H9 (cell line): ENCODE measurements around the gene ELOVL2. TPM values are rescaled to one million over a fixed set of nuclear protein-coding genes. Genes with fewer than 3 reads are reported as not detected.

Source experiments
- DNase-seq: peaks from one replicate; pipeline ENCODE4 v3.0.0-alpha.2; 2017
- H2AFZ ChIP-seq: one replicate; pipeline ENCODE4 v1.6.1; 2013; ENCODE audit warnings: mild to moderate bottlenecking, low read length, control low read depth, moderate library complexity
- H2AK5ac ChIP-seq: 2 replicates; pipeline ENCODE4 v1.6.1; 2013; ENCODE audit warnings: low read length, control low read depth, mixed read lengths; ENCODE audit not compliant: insufficient read length
- H2BK120ac ChIP-seq: one replicate; pipeline ENCODE4 v1.6.1; 2013; ENCODE audit warnings: low read depth, mild to moderate bottlenecking, low read length, control low read depth, inconsistent platforms; ENCODE audit not compliant: poor library complexity, severe bottlenecking
- H2BK12ac ChIP-seq: 2 replicates; pipeline ENCODE4 v1.6.1; 2013; ENCODE audit warnings: low read length, control low read depth, mixed read lengths, low read depth; ENCODE audit not compliant: insufficient read length
- H2BK15ac ChIP-seq: 2 replicates; pipeline ENCODE4 v1.6.1; 2013; ENCODE audit warnings: low read depth, low read length, control low read depth
- H2BK20ac ChIP-seq: one replicate; pipeline ENCODE4 v1.6.1; 2013; ENCODE audit warnings: low read depth, mild to moderate bottlenecking, low read length, control low read depth, inconsistent platforms; ENCODE audit not compliant: poor library complexity, severe bottlenecking
- H2BK5ac ChIP-seq: 2 replicates; pipeline ENCODE4 v1.6.1; 2013; ENCODE audit warnings: low read length, control low read depth, mixed read lengths; ENCODE audit not compliant: insufficient read length
- H3K14ac ChIP-seq: 2 replicates; pipeline ENCODE4 v1.6.1; 2013; ENCODE audit warnings: low read length, control low read depth; ENCODE audit not compliant: insufficient read depth
- H3K18ac ChIP-seq: 2 replicates; pipeline ENCODE4 v1.6.1; 2013; ENCODE audit warnings: low read depth, mild to moderate bottlenecking, mixed read lengths, low read length, control low read depth; ENCODE audit not compliant: insufficient read length
- H3K23ac ChIP-seq: 2 replicates; pipeline ENCODE4 v1.6.1; 2013; ENCODE audit warnings: low read length, control low read depth, mixed read lengths, low read depth; ENCODE audit not compliant: insufficient read length
- H3K23me2 ChIP-seq: 2 replicates; pipeline ENCODE4 v1.6.1; 2013; ENCODE audit warnings: low read depth, mild to moderate bottlenecking, mixed read lengths, low read length, control low read depth; ENCODE audit not compliant: insufficient read length, poor library complexity, severe bottlenecking
- H3K27ac ChIP-seq: 2 replicates; pipeline ENCODE4 v1.5.1; 2013; ENCODE audit warnings: low read length, control low read depth, mixed read lengths, low read depth; ENCODE audit not compliant: insufficient read length
- H3K27me3 ChIP-seq: 2 replicates; pipeline ENCODE4 v1.6.1; 2013; ENCODE audit warnings: low read length, control low read depth, inconsistent platforms; ENCODE audit not compliant: insufficient read depth
- H3K4ac ChIP-seq: 2 replicates; pipeline ENCODE4 v1.6.1; 2013; ENCODE audit warnings: low read depth, mild to moderate bottlenecking, control low read depth, inconsistent platforms, low read length, moderate library complexity
- H3K4me1 ChIP-seq: 2 replicates; pipeline ENCODE4 v1.6.1; 2013; ENCODE audit warnings: low read length, control low read depth, inconsistent platforms; ENCODE audit not compliant: insufficient read depth
- H3K4me2 ChIP-seq: 2 replicates; pipeline ENCODE4 v1.6.1; 2013; ENCODE audit warnings: low read length, control low read depth, mixed read lengths; ENCODE audit not compliant: insufficient read length, insufficient read depth
- H3K56ac ChIP-seq: 2 replicates; pipeline ENCODE4 v1.6.1; 2013; ENCODE audit warnings: low read depth, mild to moderate bottlenecking, mixed read lengths, low read length, control low read depth; ENCODE audit not compliant: insufficient read length
- H3K79me1 ChIP-seq: 2 replicates; pipeline ENCODE4 v1.6.1; 2013; ENCODE audit warnings: low read depth, mild to moderate bottlenecking, moderate library complexity, low read length, control low read depth, inconsistent platforms; ENCODE audit not compliant: insufficient read depth, poor library complexity, severe bottlenecking
- H3K79me2 ChIP-seq: 2 replicates; pipeline ENCODE4 v1.6.1; 2013; ENCODE audit warnings: low read length, control low read depth, inconsistent platforms; ENCODE audit not compliant: insufficient read depth
- H3K9ac ChIP-seq: 2 replicates; pipeline ENCODE4 v1.6.1; 2013; ENCODE audit warnings: low read length, control low read depth, mixed read lengths; ENCODE audit not compliant: insufficient read length; ENCODE audit errors: extremely low read depth
- H3K9me3 ChIP-seq: one replicate; pipeline ENCODE4 v1.6.1; 2013; ENCODE audit warnings: low read depth, low read length, inconsistent platforms; ENCODE audit not compliant: control insufficient read depth
- H3T11ph ChIP-seq: one replicate; pipeline ENCODE4 v1.6.1; 2013; ENCODE audit warnings: mild to moderate bottlenecking, low read length, control low read depth, inconsistent platforms
- H4K20me1 ChIP-seq: one replicate; pipeline ENCODE4 v1.6.1; 2013; ENCODE audit not compliant: control insufficient read depth, insufficient read length, insufficient read depth
- H4K5ac ChIP-seq: 2 replicates; pipeline ENCODE4 v1.6.1; 2013; ENCODE audit warnings: low read depth, mild to moderate bottlenecking, mixed read lengths, low read length, control low read depth; ENCODE audit not compliant: insufficient read length
- H4K8ac ChIP-seq: replicated peaks from 2 replicates; pipeline ENCODE4 v1.6.1; 2013; ENCODE audit warnings: low read length, control low read depth, mixed read lengths, low read depth; ENCODE audit not compliant: insufficient read length
- H4K91ac ChIP-seq: 2 replicates; pipeline ENCODE4 v1.6.1; 2013; ENCODE audit warnings: low read depth, mild to moderate bottlenecking, moderate library complexity, mixed read lengths, low read length, control low read depth; ENCODE audit not compliant: insufficient read length
- H3K27ac Mint-ChIP-seq, 3 experiments: 2 replicates in 2 of 3; 3 replicates in 1 of 3; pipeline ENCODE4 v1.8.0; 2020 to 2021; ENCODE audit warnings: mixed read lengths in 3 of 3, mild to moderate bottlenecking in 1 of 3, moderate library complexity in 1 of 3
- H3K27me3 Mint-ChIP-seq: 2 replicates; pipeline ENCODE4 v1.8.0; 2021; ENCODE audit warnings: low read depth, mild to moderate bottlenecking, moderate library complexity, mixed read lengths
- H3K36me3 Mint-ChIP-seq, 3 experiments: 2 replicates in 2 of 3; 3 replicates in 1 of 3; pipeline ENCODE4 v1.8.0; 2020 to 2021; ENCODE audit warnings: low read depth in 3 of 3, mixed read lengths in 3 of 3; ENCODE audit not compliant: insufficient read depth in 1 of 3
- H3K4me1 Mint-ChIP-seq, 2 experiments: 2 replicates each; pipeline ENCODE4 v1.8.0; 2020; ENCODE audit warnings: mixed read lengths in 2 of 2
- H3K4me3 Mint-ChIP-seq, 2 experiments: 2 replicates in 1 of 2; 3 replicates in 1 of 2; pipeline ENCODE4 v1.8.0; 2020 to 2021; ENCODE audit warnings: mild to moderate bottlenecking in 2 of 2, mixed read lengths in 2 of 2, moderate library complexity in 1 of 2
- H3K9me3 Mint-ChIP-seq, 2 experiments: 2 replicates in 1 of 2; 3 replicates in 1 of 2; pipeline ENCODE4 v1.8.0; 2020; ENCODE audit warnings: mild to moderate bottlenecking in 2 of 2, mixed read lengths in 2 of 2, moderate library complexity in 1 of 2
- WGBS: extraction: QIAGEN DNeasy Blood & Tissue Kit; methylation state at CpG from one replicate; pipeline ENCODE4 v1.1.7; 2013; ENCODE audit warnings: missing lambda C conversion rate, low lambda C conversion rate, mixed read lengths; ENCODE audit not compliant: insufficient read length; ENCODE audit errors: extremely low coverage; 5-methylcytosine and 5-hydroxymethylcytosine counted together
- total RNA-seq: library from RNA; stranded (reverse); gene quantifications from 2 replicates; pipeline ENCODE4 v1.2.1, GENCODE V29; 2021
- TF ChIP-seq, protein P1 (sequence below): fragments of 200-600 bp; sonication (generic); conservative IDR thresholded peaks from 3 replicates; pipeline ENCODE4 v1.8.0; 2021; ENCODE audit warnings: antibody characterized with exemption, mild to moderate bottlenecking

Gene ELOVL2
- total RNA-seq, 1 experiment from 2014 or later = 0.57 TPM

DNA sequence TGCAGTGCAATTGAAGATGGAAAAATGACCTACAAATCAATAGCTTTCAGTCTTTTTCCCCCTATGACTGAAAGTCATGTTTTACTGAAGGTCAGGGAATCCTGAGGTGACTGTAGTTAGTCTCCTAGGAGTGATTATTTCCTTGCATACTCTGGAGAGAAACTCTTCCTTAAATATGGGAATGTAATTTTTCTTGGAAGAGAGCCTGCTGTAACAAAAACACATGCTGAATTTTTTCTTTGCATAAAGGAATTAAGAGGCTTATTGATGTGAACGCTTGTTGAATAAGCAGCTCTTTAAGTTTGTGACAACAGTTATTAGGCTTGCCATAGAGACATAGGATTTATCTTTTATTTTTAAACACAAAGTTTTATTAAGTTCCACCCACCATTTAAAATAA is 64.5 kb downstream of the ELOVL2 start:
- Histone ChIP-seq H3K56ac (no peak overlapping the region), H3K14ac (no peak overlapping the region), H3K27ac (no peak overlapping the region), H2BK12ac (no peak overlapping the region), H3K9ac (no peak overlapping the region), H3K23ac (no peak overlapping the region), H2BK15ac (no peak overlapping the region), H3K79me2 (no peaks in the 10 kb centered on the region), H3K27me3 (no peaks in the 10 kb centered on the region), H4K20me1 (no peaks in the 10 kb centered on the region), H2AFZ (no peak overlapping the region), H4K91ac (no peak overlapping the region), H3K4me1 (no peaks in the 10 kb centered on the region), H3K9me3 (no peaks in the 10 kb centered on the region), H3K23me2 (no peaks in the 10 kb centered on the region), H2BK120ac (no peak overlapping the region), H3K18ac (no peak overlapping the region), H3K79me1 (no peaks in the 10 kb centered on the region), H2BK5ac (no peak overlapping the region), H3K4me2 (no peak overlapping the region), H4K8ac (no peak overlapping the region), H4K5ac (no peak overlapping the region), H3T11ph (no peak overlapping the region), H2AK5ac (no peak overlapping the region), H3K4ac (no peak overlapping the region), H2BK20ac (no peak overlapping the region)
- TF ChIP-seq, protein P1, sequence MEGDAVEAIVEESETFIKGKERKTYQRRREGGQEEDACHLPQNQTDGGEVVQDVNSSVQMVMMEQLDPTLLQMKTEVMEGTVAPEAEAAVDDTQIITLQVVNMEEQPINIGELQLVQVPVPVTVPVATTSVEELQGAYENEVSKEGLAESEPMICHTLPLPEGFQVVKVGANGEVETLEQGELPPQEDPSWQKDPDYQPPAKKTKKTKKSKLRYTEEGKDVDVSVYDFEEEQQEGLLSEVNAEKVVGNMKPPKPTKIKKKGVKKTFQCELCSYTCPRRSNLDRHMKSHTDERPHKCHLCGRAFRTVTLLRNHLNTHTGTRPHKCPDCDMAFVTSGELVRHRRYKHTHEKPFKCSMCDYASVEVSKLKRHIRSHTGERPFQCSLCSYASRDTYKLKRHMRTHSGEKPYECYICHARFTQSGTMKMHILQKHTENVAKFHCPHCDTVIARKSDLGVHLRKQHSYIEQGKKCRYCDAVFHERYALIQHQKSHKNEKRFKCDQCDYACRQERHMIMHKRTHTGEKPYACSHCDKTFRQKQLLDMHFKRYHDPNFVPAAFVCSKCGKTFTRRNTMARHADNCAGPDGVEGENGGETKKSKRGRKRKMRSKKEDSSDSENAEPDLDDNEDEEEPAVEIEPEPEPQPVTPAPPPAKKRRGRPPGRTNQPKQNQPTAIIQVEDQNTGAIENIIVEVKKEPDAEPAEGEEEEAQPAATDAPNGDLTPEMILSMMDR = no peak
- H3K9me3 Mint-ChIP-seq = no peaks in the 10 kb centered on the region; a peak in 1 of 5 replicates
- DNase-seq = no peak
- H3K27ac Mint-ChIP-seq = no peak overlapping the region
- no CpG with 5 or more reads among the region's 1 CpG for WGBS
- H3K4me3 Mint-ChIP-seq = no peak overlapping the region
- H3K36me3 Mint-ChIP-seq = peaks cover 0 to 4% (median under 1%) of the 10 kb centered on the region in 3 experiments; a peak in 1 of 7 replicates
- H3K4me1 Mint-ChIP-seq = peaks cover 8 to 11% of the 10 kb centered on the region in 2 experiments
- H3K27me3 Mint-ChIP-seq = no peaks in the 10 kb centered on the region; the same call in none of the 2 replicates
